Pons (tissue), 1 donor: ENCODE data around the gene THBS2.
"Not testable (repeated sequence)": the region's sequence is repeated elsewhere in the genome, so short reads cannot be mapped to it uniquely, and the experiment has no call there.

Experiments
- DNase-seq: peaks from one replicate; pipeline ENCODE4 v3.0.0-alpha.2; 2016; ENCODE audit warnings: low spot score

The THBS2 gene

DNA sequence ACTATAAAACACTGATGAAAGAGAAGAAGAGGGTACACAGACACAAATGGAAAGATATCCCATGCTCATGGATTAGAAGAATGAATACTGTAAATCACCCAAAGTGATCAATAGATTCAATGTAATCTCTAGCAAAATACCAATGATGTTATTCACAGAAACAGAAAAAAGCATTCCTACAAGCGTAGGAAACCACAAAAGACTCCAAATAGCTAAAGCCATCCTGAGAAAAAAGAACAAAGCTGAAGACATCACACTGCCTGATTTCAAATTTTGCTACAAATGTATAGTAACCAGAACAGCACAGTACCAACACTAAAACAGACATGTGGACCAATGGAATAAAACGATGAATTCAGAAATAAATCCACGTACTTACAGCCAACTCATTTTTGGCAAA is 43.0 kb downstream of the THBS2 start:
- DNase-seq, result no peak

DNA sequence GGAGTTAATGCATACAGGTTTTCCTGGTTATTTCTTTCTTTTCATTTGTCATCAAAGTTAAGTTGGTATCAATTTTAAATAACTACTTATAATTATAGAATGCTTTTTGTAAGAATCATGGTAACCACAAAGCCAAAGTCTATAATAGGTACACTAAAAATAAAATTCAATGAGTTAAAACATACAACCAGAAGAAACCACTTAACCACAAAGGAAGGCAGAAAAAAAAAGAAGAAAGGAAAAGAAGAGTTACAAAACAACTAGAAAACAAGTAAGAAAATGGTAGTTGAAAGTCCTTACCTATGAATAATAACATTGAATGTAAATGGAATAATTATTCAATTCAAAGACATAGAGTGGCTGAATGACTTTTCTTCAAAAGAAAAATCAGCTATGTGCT is 45.6 kb downstream of the THBS2 start:
- DNase-seq, result no peak

GRCh38 chr6:169207482-169207881 is 46.2 kb downstream of the THBS2 start:
- DNase-seq, result no peak

- no peak for DNase-seq
Observed at GRCh38 chr6:169205176-169206160, 48.2 kb downstream of the THBS2 start.

- DNase-seq, result no peak
Observed at GRCh38 chr6:169204167-169204566, 49.5 kb downstream of the THBS2 start.

DNA sequence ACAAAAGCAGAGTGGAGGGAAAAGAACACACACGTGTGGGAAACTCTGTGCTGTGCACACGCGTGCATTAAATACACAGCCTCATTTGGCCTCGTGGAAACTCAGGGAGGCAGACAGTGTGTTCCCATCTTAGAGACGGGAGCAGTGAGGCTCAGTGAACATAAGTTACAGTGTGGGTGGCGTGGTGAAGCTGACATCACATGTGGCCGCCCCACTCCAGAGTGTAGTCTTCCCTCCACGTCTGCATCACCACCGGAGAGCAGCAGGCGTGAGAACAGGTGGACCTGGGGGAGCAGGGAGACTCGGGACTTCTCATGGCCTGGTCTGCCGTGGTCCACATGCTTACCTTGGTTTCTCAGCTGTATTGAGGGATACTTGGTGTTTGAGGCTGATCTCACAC is 51.7 kb downstream of the THBS2 start:
- no peak for DNase-seq

GRCh38 chr6:169200893-169201514 is 52.6 kb downstream of the THBS2 start:
- DNase-seq, result no peak

DNA sequence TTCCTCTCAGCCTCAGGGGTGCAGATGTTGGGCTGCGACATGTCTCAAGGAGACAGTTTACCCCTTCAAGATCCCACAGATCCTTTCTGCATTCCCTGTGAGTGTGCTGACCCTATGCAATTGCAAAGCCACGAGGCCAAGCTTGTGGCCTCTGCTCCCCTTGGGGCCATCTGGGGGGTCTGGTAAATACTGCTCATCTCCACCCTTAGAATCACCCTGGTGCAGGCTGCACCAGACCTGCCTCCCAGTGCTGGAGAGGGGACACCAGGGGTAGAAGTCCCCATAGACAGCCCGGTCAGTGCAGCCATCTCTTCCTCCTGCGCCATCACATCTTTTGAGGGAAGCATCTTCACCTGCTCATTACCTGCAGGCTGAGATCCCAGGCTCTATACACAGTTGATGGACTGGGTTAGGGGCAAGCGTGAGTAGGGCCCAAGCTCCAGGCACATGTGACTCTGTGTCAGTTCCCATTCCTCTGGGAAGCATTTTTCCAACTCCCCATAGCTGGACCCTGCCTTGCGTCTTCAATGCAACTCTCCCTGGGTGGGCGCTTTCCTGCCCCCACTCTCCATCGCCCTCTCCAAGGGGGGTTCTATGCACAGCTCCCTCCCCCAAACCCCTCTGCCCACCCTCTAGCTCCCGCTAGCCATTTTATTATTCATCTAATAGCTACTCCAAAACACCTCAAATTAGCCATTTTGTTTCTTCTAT is 53.9 kb downstream of the THBS2 start:
- DNase-seq, result no peak

DNA sequence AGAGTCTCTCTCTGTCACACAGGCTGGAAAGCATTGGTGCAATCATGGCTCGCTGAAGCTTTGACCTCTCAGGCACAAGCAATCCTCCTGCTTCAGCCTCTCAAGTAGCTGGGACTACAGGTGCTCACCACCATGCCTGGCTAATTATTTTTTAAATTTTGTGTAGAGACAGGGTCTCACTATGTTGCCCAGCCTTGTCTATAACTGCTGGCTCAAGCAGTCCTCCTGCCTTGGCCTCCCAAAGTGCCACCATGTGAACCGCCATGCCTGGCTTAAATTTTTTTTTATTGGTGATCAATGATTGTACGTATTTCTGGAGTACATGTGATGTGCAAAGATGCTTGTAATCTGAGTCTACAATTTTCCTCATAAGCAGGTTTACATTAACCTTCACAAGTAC is 54.8 kb downstream of the THBS2 start:
- no peak for DNase-seq

DNA sequence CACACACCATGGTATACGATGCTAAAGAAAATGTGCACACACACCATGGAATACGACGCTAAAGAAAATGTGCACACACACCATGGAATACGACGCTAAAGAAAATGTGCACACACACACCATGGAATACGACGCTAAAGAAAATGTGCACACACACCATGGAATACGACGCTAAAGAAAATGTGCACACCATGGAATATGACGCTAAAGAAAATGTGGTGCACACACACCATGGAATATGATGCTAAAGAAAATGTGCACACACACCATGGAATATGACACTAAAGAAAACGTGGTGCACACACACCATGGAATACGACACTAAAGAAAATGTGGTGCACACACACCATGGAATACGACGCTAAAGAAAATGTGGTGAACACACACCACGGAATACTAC is 55.7 kb downstream of the THBS2 start:
- not testable (repeated sequence) for DNase-seq

DNA sequence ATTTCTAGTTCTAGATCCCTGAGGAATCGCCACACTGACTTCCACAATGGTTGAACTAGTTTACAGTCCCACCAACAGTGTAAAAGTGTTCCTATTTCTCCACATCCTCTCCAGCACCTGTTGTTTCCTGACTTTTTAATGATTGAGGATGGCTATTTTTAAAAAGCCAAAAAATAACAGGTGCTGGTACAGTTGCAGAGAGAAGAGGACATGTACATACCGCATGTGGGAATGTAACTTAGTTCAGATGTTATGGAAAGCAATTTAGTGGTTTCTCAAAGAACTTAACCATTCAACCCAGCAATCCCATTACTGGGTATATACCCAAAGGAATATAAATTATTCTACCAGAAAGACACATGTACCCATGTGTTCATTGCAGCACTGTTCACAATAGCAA is 57.4 kb downstream of the THBS2 start:
- not testable (repeated sequence) for DNase-seq

DNA sequence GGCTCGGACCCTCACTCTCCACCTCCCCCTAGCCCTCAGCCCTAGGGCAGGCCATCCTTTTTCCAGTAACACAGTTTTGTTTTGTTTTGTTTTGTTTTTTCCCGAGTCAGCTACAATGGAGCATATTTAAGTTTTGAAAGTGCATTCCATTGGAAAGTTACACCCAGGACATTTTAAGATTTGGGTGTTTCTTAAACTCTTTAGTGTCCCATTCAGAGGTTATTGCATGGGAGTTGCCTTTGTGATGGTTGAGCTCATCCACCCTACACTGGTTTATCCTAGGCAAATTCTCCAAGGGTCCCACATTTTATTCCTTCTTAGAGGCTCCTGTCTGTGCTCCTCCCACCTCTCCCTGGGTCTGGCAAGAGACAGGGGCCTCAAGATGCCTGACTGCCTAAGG is 58.9 kb downstream of the THBS2 start:
- DNase-seq, result no peak

GRCh38 chr6:169190970-169191369 is 62.7 kb downstream of the THBS2 start:
- DNase-seq, result no peak

GRCh38 chr6:169190144-169190584 is 63.5 kb downstream of the THBS2 start:
- DNase-seq, result no peak

- DNase-seq, result no peak
Observed at GRCh38 chr6:169189686-169190085, 64.0 kb downstream of the THBS2 start.

DNA sequence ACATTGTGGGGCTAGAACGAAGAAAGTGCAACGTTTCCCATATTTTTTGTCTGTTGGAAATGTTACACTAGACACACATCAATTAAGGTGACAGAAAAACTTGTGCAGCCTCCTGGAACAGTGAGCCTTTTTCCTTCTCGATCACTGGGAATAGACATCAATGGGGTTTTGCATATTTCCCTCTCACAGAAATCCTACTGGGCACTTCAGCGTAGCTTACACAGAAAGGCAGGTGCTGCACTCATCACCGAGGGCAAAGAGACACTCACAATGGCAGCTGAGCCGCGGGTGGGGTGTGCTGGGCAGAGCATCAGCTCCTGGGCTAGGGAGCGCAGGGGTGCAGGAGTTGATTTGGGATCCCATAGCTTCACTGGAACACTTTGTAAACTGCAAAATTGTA is 64.5 kb downstream of the THBS2 start:
- no peak for DNase-seq

GRCh38 chr6:169188475-169188874 is 65.2 kb downstream of the THBS2 start:
- DNase-seq, result no peak

GRCh38 chr6:169188051-169188470 is 65.6 kb downstream of the THBS2 start:
- DNase-seq, result no peak

DNA sequence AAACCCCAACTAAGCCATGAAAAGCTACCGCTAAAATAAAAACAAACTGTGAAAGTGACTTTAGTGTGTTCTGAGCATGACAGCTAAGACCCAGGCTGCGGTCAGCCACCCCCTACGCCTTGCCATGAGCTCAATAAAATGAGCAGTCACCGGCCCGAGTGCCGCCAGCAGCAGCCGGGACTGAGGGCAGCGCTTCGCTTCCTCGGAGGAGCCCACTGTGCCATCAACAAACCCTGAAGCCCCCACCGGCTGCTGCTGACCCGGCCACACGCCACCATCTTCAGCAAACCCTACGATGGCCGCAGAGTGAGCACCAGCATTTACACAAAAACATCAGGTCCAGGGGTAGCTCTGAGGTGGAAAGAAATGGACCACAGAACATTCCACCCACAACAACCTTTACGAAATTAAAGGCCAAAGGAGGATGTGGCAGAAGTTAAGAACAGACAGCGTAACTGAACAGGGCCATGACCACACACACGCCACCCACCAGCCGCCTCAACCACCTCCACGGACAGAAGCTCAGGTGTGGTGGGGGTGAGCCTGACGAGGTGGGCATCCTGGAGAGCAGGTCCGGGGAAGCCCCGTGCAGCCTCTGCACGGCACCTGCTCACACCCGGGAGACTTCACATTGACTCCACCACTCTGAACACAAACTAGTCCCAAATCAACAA is 67.0 kb downstream of the THBS2 start:
- no peak for DNase-seq

DNA sequence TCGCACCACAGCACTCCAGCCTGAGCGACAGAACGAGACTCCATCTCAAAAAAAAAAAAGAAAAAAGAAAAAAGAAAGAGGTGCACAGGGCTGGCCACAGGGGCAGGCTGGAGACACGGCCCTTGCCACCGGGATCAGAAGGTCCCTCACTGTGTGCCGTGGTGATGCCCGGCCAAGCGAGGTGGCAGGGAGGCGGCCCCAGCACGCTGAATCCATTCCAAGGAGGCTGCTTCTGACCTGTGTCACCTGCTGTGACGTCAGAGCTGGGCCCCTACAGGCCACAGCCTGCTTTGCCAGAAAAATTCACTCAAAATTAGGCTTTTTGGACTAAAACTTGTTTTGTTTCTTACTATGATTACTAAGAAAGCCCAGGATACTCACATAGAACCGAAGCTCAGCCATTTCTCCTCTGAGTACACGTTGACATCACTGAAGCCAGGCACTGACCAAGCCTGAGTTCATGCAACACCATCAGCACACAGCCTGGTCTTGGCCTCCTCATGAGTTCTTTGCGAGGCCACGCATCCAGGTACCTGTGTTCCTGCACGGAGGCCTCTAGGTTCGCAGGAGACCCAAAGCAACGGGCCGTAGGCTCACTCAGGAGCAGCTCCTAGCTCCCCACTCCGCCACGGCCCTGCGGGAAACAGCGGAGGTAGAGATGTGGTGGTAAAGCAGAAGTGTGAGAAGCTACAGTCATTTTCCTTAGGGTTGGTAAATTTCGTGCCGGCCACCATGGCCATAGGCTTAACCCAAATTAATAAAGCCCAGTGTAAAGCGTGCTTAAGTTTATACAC is 67.8 kb downstream of the THBS2 start:
- no peak for DNase-seq

DNA sequence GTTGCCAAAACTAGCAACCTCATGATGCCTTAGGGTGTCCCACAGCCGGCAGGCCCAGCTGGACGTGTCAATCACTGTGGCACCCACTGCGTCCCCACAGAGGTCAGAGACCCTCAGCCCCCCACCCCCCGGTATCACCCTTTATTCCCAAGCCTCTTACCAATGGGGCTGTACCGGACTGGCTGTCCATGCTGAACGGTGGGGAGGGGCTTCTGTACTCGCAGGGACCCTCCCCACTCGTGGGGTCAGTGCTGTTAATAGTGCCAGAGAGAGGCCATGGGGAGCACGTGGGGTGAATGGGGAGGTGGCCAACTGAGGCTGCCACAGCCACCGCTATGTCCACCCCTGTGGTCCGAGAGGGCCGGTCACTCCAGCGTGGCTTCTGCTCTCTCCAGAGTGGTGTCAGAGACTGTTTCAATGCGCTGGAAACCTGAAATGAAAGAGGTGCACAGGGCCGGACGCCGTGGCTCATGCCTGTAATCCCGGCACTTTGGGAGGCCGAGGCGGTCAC is 68.6 kb downstream of the THBS2 start:
- no peak for DNase-seq
